GM18505 (cell line): Measurements from ENCODE around the gene ZBTB43.
"Not testable (repeated sequence)": the region's sequence is repeated elsewhere in the genome, so short reads cannot be mapped to it uniquely, and the experiment has no call there.

Experiments used
- ATAC-seq: cut with Tn5 transposase; IDR thresholded peaks from one replicate; pipeline ENCODE4 v1.9.1; 2021; ENCODE audit not compliant: unreplicated experiment
- POLR2A ChIP-seq: IDR thresholded peaks from 4 replicates; pipeline ENCODE4 v1.6.1; 2011; ENCODE audit warnings: borderline replicate concordance; ENCODE audit not compliant: insufficient read depth, insufficient read length; ENCODE audit errors: extremely low read depth

ZBTB43 gene

GRCh38 chr9:126799034-126799433, 5.8 kb upstream of the ZBTB43 start:
- TF ChIP-seq POLR2A: no peak
- no peak for ATAC-seq

- no peak for ATAC-seq
- no peak for TF ChIP-seq POLR2A
These were observed 2.4 kb upstream of the ZBTB43 start for GRCh38 chr9:126802318-126803059.

DNA sequence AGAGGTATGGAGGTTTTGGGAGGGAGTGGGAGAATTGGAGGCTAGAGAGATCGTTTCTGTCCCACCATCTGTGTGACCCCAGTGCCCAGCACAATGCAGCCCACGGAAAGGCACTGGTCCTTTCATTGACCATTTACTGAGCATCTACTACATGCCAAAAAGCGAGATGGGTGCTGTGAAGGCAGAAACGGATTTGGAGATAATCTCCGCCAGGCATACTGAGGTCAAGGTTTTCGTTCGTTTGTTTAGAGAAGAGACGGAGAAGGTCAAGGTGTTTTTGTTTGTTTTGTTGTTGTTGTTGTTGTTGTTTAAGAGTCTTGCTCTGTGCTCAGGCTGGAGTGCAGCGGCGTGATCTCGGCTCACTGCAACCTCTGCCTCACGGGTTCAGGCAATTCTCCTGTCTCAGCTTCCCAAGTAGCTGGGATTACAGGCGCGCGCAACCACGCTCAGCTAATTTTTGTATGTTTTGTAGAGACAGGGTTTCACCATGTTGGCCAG, 593 bp upstream of the ZBTB43 start:
- no peak for TF ChIP-seq POLR2A
- ATAC-seq: no peak

DNA sequence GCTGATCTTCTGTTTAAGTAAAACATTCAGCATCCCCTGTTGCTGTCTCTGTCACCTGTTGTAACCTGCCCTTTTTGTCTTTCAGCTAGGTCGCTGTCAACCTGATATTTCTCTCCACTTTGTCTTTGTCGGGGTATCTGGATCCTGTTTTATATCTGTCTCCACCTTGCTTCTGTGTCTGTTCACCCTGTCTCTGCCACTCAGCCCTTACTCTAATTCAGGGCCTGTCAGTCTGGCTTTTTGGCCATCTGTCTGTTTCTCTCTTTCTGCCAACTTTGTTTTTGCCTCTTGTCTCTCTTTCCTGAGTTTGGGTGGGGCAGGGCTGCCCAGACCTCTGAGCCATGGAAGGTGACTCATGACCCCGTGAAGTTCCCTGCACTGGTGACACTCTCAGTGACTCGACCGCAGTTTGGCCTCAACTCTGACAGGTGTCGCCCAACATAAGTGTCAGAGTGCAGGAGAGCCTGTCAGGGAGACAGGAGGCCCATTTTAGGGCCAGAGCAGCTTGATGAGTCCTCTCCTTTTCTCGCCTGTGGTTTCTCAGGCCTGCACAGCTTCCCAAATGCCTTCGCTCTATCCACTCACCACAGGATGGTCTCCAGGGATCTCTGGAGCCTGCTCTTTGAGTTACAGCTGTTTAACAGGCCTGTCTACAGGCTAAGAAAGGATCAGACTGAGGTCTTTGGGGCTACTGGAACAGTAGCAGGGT, 868 bp downstream of the ZBTB43 start:
- ATAC-seq: peak; percentile 55
- TF ChIP-seq POLR2A: no peak

GRCh38 chr9:126806336-126806735, 1.5 kb downstream of the ZBTB43 start:
- no peak for TF ChIP-seq POLR2A
- ATAC-seq: no peak

- no peak for TF ChIP-seq POLR2A
- no peak for ATAC-seq
These were observed 4.2 kb downstream of the ZBTB43 start for GRCh38 chr9:126809068-126809467.

GRCh38 chr9:126810221-126810620, 5.4 kb downstream of the ZBTB43 start:
- ATAC-seq: not testable (repeated sequence)

DNA sequence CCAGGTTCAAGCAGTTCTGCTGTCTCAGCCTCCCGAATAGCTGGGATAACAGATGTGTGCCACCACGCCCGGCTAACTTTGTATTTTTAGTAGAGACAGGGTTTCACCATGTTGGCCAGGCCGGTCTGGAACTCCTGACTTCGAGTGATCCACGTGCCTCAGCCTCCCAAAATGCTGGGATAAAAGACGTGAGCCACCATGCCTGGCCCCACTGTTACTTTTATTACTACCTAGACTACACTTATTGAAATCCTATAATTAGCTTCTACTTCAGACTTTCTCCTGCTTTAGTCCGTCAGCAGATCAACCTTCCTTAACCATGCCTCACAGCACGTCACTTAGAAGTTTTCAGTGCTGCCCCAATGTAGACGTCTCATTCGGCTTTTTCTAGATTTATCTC, 8.2 kb downstream of the ZBTB43 start:
- TF ChIP-seq POLR2A: no peak
- no peak for ATAC-seq

- no peak for ATAC-seq
These were observed 9.3 kb downstream of the ZBTB43 start for GRCh38 chr9:126814091-126814490.

DNA sequence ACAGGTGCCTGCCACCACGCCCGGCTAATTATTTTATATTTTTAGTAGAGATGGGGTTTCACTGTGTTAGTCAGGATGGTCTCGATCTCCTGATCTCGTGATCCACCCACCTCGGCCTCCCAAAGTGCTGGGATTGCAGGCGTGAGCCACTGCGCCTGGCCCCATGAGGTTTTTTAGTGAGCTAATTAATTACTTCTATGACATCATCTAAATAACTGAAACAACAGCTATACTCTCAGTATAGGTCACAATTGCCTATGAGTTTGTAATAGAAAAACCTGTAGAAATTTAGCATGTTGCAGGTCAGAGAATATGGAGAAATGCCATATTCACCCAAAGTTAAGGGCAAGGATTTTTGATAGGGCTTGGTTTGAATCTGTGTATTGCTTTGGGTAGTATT, 12.8 kb downstream of the ZBTB43 start:
- ATAC-seq: not testable (repeated sequence)

More at GRCh38 chr9:126814091-126814490, 9.3 kb downstream of the ZBTB43 start:
- TF ChIP-seq POLR2A: no peak

- no peak for ATAC-seq
- no peak for TF ChIP-seq POLR2A
These were observed 13.6 kb downstream of the ZBTB43 start for GRCh38 chr9:126818482-126818881.

DNA sequence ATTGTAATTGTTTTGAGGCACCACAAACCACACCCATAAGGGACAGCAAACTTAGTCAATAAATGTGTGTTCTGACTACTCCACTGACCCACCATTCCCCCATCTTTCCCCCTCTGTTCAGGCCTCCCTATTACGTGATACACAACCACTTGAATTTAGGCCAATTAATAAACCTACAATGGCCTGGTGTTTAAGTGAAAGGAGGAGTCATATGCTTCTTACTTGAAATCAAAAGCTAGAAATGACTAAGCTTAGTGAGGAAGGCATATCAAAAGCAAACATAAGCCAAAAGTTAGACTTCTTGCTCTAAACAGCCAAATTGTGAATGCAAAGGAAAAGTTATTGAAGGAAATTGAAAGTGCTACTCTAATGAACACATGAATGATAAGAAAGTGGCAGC, 14.6 kb downstream of the ZBTB43 start:
- TF ChIP-seq POLR2A: no peak
- ATAC-seq: no peak

DNA sequence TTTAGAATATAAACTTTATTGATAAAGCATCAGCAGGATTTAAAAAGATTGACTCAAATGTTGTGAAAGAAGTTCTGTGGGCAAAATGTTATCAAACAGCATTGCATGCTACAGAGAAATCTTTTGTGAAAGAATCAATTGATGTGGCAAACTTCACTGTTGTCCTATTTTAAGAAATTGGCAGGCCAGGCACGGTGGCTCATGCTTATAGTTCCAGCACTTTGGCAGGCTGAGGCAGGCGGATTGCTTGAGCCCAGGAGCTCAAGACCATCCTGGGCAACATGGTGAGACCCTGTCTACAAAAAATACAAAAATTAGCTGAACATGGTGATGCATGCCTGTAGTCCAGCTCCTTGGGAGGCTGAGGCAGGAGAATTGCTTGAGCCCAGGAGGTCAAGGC, 17.4 kb downstream of the ZBTB43 start:
- no peak for ATAC-seq
- TF ChIP-seq POLR2A: no peak

DNA sequence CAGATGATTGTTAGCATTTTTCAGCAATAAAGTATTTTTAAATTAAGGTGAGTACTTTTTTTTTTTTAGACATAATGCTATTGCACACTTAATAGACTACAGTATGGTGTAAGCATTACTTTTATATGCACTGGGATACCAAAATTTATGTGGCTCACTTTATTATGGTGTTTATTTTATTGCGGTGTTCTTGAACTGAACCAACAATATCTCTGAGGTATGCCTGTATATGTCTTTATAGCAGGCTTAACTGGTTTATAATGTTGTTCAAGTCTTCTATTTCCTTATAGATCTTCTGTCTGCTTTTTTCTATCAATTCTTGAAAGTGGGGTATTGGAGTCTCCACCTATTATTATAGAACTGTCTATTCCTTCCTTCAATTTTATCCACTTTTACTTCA, 18.0 kb downstream of the ZBTB43 start:
- no peak for ATAC-seq

DNA sequence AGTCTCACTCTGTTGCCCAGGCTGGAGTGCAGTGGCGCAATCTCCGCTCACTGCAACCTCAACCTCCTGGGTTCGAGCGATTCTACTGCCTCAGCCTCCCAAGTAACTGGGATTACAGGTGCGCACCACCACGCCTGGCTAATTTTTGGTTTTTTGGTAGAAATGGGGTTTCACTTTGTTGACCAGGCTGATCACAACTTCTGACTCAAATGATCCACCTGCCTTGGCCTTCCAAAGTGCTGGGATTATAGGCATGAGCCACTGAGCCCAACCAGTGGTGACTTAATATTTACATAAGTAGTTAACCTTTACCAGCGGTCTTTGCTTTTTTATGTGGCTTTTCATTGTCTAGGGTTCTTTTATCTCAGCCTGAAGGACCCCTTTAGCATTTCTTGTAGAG, 19.2 kb downstream of the ZBTB43 start:
- not testable (repeated sequence) for ATAC-seq

More for the DNA sequence above, 18.0 kb downstream of the ZBTB43 start:
- TF ChIP-seq POLR2A: no peak
